Activated CD4-positive, alpha-beta T cell treated with anti-CD3 and anti-CD28 coated beads, Interleukin-2, amount 50 U/mL, for 16 hours (primary cell): Measurements from ENCODE around the gene SPPL3.
"Not testable (repeated sequence)": the region's sequence is repeated elsewhere in the genome, so short reads cannot be mapped to it uniquely, and the experiment has no call there.

Experiments used
- DNase-seq: peaks from one replicate; pipeline ENCODE4 v3.0.0-alpha.2; 2020

The SPPL3 gene

DNA sequence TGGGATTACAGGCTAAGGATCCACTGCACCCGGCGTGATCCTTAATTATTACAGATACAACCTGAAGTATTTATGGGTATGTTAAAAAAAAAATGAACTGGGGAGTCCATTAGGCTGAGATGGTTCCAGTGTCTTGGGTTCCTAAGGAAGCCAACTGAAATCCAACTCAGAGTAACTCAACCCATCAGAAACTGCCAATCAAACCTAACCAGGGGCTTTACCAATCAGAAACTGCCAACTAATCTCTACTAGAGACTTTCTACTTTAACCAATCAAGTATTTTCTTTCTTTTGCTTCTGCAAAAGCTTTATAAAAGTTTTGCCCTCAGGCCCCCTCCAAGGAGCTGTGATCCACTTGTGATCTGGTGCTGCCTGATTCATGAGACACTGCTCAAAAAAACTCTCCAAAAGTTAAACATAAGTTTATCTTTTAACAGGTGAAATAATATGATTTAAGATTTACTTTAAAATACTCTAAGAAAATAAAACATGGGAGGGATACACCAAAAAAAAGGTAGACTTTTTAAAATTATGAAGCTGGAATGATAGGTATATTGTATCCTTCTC lies 90.5 kb downstream of the SPPL3 start:
- no peak for DNase-seq

DNA sequence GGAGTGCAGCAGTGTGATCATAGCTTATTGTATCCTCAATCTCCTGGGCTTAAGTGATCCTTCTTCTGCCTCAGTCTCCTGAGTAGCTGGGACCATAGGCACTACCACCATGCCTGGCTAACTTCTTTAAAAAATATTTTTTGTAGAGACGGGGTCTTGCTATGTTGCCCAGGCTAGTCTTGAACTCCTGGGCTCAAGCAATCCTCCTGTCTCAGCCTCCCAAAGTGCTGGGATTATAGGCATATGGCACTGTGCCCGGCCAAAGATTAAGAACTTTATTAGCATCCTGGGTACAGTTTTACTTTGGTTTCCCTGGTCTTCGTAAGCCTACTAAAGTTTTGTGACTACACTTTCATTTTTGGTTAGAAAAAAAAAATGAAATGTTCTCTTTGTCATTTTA lies 94.1 kb downstream of the SPPL3 start:
- DNase-seq: no peak

DNA sequence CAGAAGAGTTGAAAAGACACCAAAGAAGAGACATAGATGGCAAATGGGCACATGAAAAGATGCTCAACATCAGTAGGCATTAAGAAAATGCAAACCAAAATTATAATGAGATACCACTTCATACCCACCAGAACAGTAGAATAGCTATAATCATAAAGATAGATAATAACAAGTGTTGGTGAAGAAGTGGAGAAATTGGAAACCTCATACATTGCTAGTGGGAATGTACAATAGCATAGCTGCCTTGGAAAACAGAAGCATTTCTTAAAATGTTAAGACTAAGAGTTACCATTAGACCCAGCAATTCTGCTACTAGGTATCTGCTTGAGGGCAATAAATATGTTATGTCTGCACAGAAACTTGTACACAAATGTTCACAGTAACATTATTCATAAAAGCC lies 99.7 kb downstream of the SPPL3 start:
- DNase-seq: no peak

DNA sequence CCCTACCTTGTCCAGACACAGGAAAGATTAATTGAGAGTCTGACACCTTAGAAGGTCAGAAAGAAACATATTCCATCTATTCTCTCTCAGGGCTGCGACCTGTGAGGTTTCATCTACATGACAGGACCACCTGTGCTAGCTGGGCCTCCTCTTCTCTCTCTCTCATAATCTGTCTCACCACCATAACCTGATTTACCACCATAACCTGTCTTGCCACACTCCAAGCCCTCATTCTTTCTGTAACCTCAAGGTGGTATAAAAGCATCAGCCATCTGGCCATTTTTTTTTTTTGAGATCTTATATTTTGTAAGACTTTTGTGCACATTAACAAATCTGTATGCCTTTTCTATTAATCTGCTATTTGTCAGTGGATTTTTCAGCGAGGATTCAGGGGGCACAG lies 103.0 kb downstream of the SPPL3 start:
- DNase-seq: no peak

DNA sequence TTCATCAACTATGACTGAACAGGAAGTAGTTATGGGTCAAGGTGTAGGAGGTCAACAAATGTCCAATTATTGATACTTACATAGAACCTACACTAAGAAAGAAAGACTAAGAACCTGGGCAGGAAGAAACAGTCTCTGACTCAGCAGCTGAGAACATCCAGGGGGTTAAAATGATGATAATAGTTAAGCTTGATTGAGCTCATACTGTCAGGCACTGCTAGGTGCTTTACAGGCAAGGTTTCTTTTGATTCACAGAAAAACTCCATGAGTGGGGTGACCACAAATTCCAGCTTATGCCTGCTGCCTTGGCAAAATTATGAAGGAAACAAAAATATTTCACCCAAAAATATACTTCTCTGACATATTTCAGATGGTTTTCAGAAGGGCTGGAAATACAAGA lies 103.5 kb downstream of the SPPL3 start:
- DNase-seq: peak; percentile 39

DNA sequence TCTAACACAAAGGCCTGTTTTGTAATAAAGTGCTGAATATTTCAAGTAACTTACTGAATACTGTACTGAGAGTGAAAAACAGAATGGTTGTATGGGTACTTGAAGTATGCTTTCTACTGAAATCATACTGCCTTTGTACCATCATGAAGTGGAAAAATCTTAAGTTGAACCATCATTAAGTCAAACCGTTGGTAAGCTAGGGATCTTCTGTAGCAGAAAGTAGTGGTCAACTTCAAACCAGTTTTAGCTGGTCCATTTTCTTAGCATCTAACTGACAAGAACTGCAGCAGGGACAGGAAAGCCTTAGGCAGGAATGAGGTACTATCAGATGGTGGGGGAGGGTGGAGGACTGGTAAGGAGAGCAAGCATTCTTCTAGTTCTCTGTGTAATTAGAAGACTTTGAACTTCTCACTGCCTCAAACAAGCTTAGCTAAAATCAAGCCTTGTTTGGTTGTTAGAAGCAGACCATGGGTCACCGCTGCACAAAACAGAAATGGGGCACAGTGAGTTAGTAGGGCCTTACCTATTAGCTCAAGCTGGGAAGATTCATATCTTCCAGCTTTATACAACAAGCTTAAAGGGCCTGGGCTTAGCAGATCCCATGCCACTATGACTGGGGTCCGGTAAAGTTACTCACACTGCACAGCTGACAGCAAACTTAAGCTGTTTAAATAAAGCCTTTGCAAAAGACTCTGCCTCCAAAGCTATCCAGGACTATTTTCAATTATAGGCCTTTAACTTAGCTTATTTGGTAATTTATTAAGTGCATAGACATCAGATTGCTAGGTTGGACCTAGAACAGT lies 104.7 kb downstream of the SPPL3 start:
- DNase-seq: no peak

DNA sequence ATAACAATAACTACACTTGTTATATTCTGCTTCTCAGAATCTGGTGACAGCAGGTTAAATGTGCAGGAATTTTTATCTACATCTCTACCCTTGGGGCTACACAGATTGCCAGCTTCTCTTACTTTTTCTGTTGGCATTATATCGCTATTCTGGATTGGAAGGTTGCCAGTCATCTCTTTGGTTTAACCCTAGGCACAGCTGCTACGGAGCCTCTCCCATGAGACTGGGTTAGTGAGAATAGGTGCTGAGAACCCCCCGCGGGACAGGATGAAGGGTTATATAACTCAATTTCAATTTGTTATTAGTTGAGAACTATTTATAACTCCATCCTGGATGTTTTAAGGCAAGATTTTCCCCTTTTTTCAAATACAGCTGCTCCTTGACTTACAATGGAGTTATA lies 105.5 kb downstream of the SPPL3 start:
- DNase-seq: no peak

DNA sequence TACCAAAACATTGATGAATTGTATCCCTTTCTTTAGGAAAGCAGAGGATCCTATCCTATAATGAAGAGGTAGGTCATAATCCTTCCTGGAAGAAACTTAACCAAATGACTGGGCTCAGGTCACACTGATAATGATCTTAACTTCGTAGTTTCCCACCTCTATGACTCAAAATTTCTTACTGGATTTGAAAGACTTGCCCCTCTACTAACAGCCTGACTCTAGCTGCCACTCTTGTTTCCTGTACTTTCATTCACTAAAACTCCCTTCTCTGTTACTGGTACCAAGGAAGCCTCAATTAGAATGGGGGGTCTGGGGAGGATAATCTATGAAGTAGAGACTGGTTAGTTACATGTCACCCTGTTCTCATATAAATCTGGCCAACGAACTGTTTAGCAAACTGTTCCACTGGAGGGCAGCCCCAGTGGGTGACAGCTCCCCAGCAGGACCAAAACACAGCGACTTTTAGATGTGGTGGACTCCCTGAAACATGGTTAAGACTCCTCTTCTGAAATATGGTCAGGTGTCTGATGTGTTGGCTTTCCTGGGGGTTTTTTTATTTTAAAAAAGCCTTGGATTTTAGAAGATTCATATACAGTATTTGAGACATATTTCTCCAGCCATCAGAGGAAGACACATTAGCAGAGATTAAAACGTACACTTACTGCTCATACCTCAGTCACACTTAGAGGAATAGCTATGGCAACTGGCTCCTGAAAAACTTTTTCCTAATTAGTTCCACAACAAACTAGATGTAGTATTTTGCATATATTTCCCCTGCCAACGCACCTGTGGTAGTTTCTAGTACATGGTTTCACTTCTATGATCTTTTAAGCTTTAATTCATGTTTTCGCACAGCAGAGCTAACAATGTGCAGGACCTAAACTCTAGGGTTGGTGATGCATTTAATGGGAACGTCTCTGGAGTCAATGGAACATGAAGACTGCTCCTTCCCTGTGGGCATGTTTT lies 106.2 kb downstream of the SPPL3 start:
- peak; percentile 65 for DNase-seq

DNA sequence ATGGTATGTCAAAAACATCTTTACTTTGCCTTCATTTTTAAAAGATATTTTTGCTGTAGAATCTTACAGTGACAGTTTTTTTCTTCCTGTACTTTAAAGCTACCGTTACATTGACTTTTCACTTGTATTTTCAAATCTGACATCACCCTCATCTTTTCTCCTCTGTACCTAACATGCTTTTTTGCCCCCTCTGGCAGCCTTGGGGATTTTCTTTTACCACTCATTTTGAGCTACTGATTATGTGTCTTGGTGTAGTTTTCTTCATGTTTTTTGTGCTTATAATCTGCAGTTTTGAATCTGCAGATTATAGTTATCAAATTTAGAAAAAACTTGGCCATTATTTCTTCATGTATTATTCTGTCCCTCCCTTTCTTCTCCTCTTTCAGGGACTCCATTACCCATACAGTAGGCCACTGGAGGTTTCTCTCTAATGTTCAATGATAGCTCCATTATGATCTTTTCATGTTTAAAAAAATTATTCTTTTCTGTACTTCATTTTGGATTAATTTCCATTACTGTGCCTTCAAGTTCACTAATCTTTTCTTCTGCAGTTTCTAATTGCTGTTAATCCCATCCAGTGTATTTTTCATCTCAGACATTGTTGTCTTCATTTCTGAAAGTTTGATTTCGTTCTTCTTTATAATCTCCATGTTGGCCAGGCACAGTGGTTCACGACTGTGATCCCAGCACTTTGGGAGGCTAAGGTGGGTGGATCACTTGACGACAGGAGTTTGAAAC lies 108.5 kb downstream of the SPPL3 start:
- DNase-seq: no peak

DNA sequence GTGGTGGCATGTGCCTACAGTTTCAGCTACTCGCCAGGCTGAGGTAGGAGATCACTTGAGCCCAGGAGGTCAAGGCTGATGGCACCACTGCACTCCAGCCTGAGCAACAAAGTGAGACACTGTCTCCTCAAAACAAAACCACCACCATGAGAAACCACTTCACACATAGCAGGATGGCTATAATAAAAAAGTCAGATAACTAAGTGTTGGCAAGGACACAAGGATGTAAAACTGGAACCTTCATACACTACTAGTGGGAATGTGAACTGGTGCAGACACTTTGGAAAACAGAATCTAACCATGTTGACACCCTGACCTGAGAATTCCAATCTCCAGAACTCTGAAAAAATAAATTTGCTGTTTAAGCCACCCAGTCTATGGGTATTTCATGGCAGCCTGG lies 110.8 kb downstream of the SPPL3 start:
- no peak for DNase-seq

DNA sequence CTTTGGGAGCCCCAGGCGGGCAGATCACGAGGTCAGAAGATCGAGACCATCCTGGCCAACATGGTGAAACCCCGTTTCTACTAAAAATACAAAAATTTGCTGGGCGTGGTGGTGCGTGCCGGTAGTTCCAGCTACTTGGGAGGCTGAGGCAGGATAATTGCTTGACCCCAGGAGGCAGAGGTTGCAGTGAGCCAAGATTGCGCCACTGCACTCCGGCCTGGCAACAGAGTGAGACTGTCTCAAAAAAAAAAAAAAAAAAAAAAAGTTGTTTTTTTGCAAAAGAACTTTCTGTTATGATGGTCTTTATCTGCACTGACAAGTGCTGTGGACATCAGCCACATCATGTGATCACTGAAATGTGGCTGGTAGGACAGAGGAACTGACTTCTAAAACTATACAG lies 111.7 kb downstream of the SPPL3 start:
- DNase-seq: not testable (repeated sequence)

DNA sequence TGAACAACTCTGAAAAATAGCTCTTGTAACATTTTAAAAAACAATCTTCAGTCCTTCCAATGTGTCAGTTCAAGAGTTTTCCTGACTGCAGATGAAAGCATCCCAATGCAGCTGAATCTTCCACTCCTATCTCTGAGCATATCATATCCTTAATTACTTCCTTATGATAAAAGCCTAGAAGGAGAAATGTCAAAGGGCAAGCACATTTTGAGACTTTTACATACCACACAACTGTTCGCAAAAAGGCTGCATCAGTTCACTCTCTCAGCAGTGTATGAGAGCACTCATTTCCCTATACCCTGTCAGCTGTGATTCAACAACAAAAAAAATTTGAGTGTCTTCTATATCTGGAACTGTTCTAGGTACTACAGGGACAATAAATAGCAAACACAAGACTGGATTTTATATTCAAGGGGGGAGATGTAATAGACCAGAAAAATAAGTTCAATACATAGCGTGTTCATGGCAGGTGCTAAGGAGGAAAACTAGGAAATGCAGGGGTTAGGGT lies 112.4 kb downstream of the SPPL3 start:
- no peak for DNase-seq

DNA sequence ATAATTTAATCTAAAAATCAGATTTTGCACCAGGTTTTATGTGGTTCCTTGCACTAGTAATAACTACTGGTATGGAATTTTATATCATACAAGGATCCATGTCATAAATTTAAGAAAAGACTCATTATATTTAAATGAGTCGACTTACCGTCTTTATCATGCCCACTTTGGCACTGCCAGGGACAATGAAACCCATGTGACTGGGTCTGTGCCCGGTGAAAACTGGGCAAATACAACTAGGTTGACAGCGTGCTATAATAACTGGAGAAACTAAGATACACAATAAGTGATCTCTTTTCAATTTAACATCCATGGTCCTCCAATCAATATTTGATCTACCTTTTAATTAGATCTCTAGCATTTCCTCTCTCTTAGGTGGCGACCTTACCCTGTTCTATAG lies 114.0 kb downstream of the SPPL3 start:
- no peak for DNase-seq

DNA sequence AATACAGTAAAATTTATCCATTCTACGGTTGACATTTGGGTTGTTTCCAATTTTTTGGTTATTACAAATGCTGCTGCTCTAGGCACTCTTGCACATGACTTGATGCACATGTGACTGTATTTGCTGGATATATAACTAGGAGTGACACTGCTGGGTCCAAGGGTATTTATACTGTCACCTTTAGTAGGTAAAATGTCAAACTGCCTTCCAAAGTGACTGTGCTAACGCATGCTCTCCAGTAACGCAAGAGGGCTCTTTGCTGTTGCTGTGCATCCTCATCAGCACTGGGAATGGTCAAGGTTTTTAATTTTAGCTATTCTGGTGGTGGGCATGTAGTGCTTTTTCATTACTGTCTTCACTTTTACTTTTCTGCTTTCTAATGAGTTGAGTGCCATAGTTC lies 116.3 kb downstream of the SPPL3 start:
- DNase-seq: no peak

DNA sequence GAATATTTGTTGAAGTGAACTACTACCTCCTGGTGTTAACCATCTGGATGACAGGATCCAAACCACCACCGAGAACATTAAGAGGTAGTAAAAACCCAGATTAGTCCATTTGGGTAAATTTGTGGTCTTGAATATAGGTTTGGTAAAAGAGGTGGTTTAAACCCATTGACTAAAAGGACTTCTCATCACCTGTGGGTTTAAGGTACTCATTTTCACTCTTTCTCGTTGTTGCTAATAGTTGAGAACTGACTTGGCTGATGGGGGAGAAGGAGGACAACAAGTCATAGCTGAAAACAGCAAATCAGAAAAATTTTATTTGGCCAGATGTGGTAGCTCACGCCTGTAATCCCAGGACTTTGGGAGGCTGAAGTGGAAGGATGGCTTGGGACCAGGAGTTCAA lies 119.4 kb downstream of the SPPL3 start:
- peak; percentile 79 for DNase-seq

DNA sequence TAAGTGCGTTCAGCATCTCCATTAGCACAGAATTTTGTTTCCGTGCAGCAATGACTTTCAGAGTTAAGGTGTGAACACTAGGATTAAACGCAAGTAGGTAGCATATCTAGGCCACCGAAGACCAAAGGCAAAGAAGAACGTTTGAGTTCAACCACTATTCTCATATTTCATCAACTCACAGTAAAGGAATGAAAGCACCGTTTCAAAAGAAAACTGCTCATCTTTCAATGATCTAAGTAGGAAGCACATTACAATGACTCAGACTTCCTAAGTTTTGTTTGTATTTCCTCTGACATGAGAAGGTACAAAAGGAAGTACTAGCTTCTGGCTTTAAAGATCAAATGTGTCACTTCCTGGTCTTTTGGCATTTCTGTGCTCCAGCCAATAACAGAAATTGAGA lies 121.0 kb downstream of the SPPL3 start:
- DNase-seq: peak; percentile 83

DNA sequence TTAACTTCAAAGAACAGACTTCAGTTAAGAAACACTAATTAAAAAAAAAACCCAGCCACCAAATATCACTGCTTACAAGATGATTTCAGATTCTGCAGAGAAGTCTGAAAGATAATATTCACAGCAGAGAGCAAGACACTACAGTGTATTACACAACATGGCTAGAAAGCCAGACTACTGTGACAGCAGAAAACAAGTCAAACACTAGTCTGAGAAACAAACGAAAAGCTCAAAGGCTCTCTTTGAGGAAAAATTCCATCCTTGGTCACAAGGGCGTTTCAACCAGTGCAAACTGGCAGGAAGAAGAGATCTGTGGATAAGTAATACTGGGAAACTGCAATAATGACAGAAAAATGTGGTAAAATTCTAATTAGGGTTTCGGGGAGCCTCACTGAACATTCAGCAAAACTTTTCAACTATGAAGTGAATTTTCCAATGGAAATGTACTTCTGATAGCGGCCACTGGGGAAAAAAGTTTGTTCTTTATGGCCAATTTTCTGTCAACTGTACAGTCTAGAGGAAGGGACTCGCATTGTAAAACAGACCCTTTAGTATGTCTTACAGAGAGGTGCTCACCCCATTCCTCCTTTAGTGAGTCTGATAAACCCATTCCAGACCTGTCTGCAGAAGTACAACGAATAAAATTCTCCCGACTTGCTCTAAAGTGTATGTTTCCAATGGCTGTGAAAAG lies 128.2 kb downstream of the SPPL3 start:
- DNase-seq: no peak

DNA sequence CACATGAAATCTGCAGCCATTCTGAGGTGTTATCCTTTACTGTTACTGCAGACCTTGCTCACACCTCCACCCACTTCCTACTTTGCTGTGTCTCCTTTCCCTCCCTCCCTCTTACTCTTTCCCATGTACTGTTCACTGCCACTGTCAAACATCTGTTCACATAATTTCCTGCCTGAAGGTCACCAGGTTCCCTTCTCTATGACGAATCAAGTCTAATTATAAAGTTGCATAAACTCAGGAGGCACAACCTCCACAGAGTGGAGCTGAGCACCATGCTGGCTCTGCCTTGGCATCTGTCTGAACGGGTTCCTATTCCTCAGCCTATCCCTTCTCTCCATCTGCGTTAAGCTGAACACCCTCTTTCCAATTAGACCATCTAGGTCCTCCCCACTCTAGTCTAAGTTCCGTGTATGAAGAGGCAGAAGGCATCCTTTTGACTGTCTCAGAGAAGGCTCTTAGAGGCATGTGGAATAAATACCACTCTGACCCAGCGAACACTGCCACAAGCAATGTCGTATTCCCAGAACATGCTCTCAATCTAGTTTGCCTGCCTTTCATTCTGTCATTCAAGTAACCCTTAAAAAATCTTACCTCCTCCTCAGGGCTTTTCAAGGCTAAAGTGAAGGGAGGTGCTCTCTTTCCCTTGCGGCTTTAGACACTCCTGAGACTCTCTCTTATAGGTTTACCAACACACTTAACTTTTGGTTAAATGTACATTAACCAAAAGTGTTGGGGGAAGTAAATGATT lies 129.8 kb downstream of the SPPL3 start:
- no peak for DNase-seq

DNA sequence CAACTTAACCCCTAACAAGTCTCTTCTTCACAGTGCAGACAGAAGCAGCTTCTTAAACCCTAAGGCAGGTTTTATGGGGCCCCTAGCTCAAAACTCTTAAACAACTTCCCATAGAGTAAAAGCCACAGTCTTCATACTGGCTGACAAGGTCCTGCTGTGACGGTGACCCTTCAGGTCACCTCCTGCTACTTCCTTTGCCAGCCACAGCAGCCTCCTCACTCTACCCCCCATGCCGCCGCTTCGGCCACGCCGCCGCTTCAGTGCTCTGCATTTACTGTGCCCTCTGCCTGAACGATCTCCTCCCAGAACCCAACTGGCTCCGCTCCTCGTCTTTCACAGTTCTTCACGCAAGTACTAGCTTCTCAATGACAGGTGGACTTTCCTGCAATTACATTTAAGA lies 133.1 kb downstream of the SPPL3 start:
- no peak for DNase-seq

DNA sequence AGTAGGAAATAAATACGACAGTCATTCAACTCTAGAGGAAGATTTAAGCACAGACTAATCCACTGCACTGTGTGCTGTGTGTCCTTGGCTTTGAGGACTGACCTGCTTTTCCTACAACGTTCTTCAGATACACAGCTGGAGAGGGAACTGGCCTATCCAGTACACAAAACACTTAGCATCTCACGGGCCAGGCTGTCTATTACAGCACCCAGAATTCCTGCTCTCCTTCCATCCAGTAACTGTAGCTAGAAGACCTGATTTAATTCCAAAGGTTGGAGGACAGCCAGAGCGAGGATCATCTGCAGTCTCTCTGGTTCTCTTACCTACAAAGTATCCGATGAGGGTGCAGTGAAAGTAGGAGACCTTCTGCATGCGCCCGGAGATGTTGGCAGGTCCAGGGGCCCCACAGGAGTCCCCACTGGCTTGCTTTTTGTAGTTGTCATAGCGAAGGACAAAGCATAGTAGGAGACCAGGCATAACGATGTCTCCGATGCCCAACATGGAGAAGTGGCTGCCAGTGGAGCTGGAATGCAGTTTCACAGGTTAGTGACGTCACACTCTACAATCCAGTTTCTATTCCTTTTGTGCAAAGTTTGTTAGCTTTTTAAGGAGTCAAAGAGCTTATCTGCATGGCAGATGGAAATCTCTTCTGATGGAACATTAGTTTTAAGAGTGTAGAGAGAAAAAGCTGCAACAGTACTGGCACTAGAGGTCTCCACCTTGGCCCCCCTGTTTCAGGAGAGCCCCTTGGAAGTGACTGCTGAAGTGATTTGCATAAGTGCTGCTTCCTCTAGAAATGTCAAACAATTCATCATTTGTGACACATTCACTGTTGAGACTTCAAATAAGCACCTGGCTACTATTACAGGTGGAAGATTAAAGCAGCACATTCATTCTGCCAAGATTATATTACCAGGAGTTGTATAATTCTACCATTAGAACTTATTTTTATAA lies 136.8 kb downstream of the SPPL3 start:
- DNase-seq: no peak
